H1 (cell line): ENCODE data around the gene SI. TPM values are rescaled to one million over a fixed set of nuclear protein-coding genes. Genes with fewer than 3 reads are reported as not detected.

Experiments used
- CTCF ChIA-PET: fragments of 300-600 bp; sonication (Branson Sonifier 250); formaldehyde crosslinking; loops from one replicate; lab custom pipeline; 2021; ENCODE audit not compliant: partially characterized antibody; lab: Charles Lee
- POLR2A ChIA-PET: fragments of 300-600 bp; sonication (Branson Sonifier 250); formaldehyde crosslinking; loops from one replicate; lab custom pipeline; 2021; ENCODE audit warnings: inconsistent platforms; ENCODE audit not compliant: partially characterized antibody; lab: Charles Lee
- DNase-seq, 2 experiments: peaks; one replicate each; pipeline versions ENCODE4 v3.0.0 to v3.0.0-alpha.2; 2010 to 2022; ENCODE audit warnings: low spot score in 2 of 2, low read depth in 1 of 2, mixed read lengths in 1 of 2
- FAIRE-seq: peaks from 2 replicates; lab custom pipeline; 2011; peaks lifted over from hg19 to GRCh38; lab: Jason Lieb, UNC
- H2AFZ ChIP-seq: 2 replicates; pipeline ENCODE4 v1.8.1; 2012; ENCODE audit warnings: low read length, inconsistent platforms
- H2AK5ac ChIP-seq: 2 replicates; pipeline ENCODE4 v1.6.1; 2013; ENCODE audit warnings: low read depth, low read length
- H2BK120ac ChIP-seq: replicated peaks from 2 replicates; pipeline ENCODE3; 2013; ENCODE audit warnings: low read depth, low read length, inconsistent platforms
- H2BK12ac ChIP-seq: 2 replicates; pipeline ENCODE4 v1.6.1; 2013; ENCODE audit warnings: low read depth, low read length
- H2BK15ac ChIP-seq: 2 replicates; pipeline ENCODE4 v1.6.1; 2013; ENCODE audit warnings: low read length
- H2BK20ac ChIP-seq: 2 replicates; pipeline ENCODE4 v1.6.1; 2013; ENCODE audit warnings: low read length
- H2BK5ac ChIP-seq: 2 replicates; pipeline ENCODE4 v1.6.1; 2013; ENCODE audit warnings: low read depth, low read length
- H3K14ac ChIP-seq: 2 replicates; pipeline ENCODE4 v1.6.1; 2013; ENCODE audit warnings: inconsistent platforms; ENCODE audit not compliant: insufficient read length
- H3K18ac ChIP-seq: 2 replicates; pipeline ENCODE4 v1.6.1; 2013; ENCODE audit warnings: low read length; ENCODE audit errors: extremely low read depth
- H3K23ac ChIP-seq: 2 replicates; pipeline ENCODE4 v1.6.1; 2013; ENCODE audit warnings: inconsistent platforms; ENCODE audit not compliant: insufficient read length
- H3K23me2 ChIP-seq: 2 replicates; pipeline ENCODE4 v1.6.1; 2013; ENCODE audit warnings: low read depth, low read length
- H3K27ac ChIP-seq: 2 replicates; pipeline ENCODE4 v1.6.1; 2011; ENCODE audit warnings: low read depth, low read length, inconsistent platforms
- H3K27me3 ChIP-seq, 4 experiments: replicated peaks in 1 of 4; 1 replicate in 1 of 4; 2 replicates in 3 of 4; pipeline versions ENCODE4 v1.6.1 to v1.8.1; 2011 to 2013; ENCODE audit warnings: low read length in 3 of 4, mild to moderate bottlenecking in 3 of 4, inconsistent platforms in 2 of 4, mixed read lengths in 2 of 4, moderate library complexity in 1 of 4; ENCODE audit not compliant: control insufficient read depth in 3 of 4, insufficient read depth in 3 of 4; ENCODE audit errors: extremely low read depth in 1 of 4
- H3K36me3 ChIP-seq, 4 experiments: 2 replicates each; pipeline versions ENCODE4 v1.6.1 to v1.8.1; 2011 to 2013; ENCODE audit warnings: mild to moderate bottlenecking in 4 of 4, low read length in 3 of 4, moderate library complexity in 2 of 4, control low read depth in 1 of 4, inconsistent platforms in 1 of 4; ENCODE audit not compliant: insufficient read depth in 4 of 4, control insufficient read depth in 2 of 4
- H3K4ac ChIP-seq: replicated peaks from 2 replicates; pipeline ENCODE3; 2013; ENCODE audit warnings: low read length, low read depth, mixed read lengths, inconsistent platforms; ENCODE audit not compliant: insufficient read length
- H3K4me1 ChIP-seq, 4 experiments: replicated peaks in 1 of 4; 1 replicate in 1 of 4; 2 replicates in 3 of 4; pipeline versions ENCODE4 v1.6.1 to v1.8.1; 2011 to 2013; ENCODE audit warnings: low read length in 3 of 4, inconsistent platforms in 2 of 4, mixed read lengths in 1 of 4; ENCODE audit not compliant: insufficient read depth in 4 of 4, control insufficient read depth in 3 of 4
- H3K4me2 ChIP-seq, 2 experiments: 2 replicates each; pipeline versions ENCODE4 v1.6.1 to v1.8.1; 2011 to 2013; ENCODE audit warnings: low read depth in 2 of 2, low read length in 2 of 2, control low read depth in 1 of 2, inconsistent platforms in 1 of 2, mild to moderate bottlenecking in 1 of 2; ENCODE audit not compliant: insufficient read depth in 1 of 2
- H3K4me3 ChIP-seq, 4 experiments: fragments of 200-600, 300-600 bp in 1 of 4; sonication (generic), shearing (Covaris generic), sonication (Bioruptor Twin) in 1 of 4; 2 replicates each; pipeline versions ENCODE4 v1.5.1 to v1.8.1; 2011 to 2016; ENCODE audit warnings: low read length in 4 of 4, low read depth in 3 of 4, control low read depth in 2 of 4, inconsistent platforms in 2 of 4, mild to moderate bottlenecking in 2 of 4, mixed read lengths in 1 of 4, moderate library complexity in 1 of 4; ENCODE audit not compliant: insufficient read depth in 2 of 4; ENCODE audit errors: extremely low read depth in 1 of 4
- H3K56ac ChIP-seq: replicated peaks from 2 replicates; pipeline ENCODE3; 2013; ENCODE audit warnings: low read depth, mild to moderate bottlenecking, mixed read lengths, low read length, inconsistent platforms; ENCODE audit not compliant: insufficient read length
- H3K79me1 ChIP-seq: 2 replicates; pipeline ENCODE4 v1.6.1; 2013; ENCODE audit warnings: low read depth, low read length, control low read depth
- H3K79me2 ChIP-seq, 2 experiments: 2 replicates each; pipeline versions ENCODE4 v1.6.1 to v1.8.1; 2012 to 2013; ENCODE audit warnings: low read length in 2 of 2, mild to moderate bottlenecking in 2 of 2, inconsistent platforms in 1 of 2; ENCODE audit not compliant: insufficient read depth in 2 of 2, control insufficient read depth in 1 of 2
- H3K9ac ChIP-seq, 4 experiments: replicated peaks in 1 of 4; 1 replicate in 1 of 4; 2 replicates in 3 of 4; pipeline versions ENCODE4 v1.6.1 to v1.8.1; 2011 to 2013; ENCODE audit warnings: low read depth in 3 of 4, low read length in 3 of 4, control low read depth in 2 of 4, mild to moderate bottlenecking in 2 of 4, moderate library complexity in 2 of 4, inconsistent platforms in 1 of 4; ENCODE audit errors: extremely low read depth in 1 of 4
- H3K9me3 ChIP-seq, 2 experiments: 2 replicates each; pipeline versions ENCODE4 v1.6.1 to v1.8.1; 2012 to 2013; ENCODE audit warnings: mild to moderate bottlenecking in 2 of 2, moderate library complexity in 2 of 2, control low read depth in 1 of 2, inconsistent platforms in 1 of 2, low read depth in 1 of 2, low read length in 1 of 2, mixed read lengths in 1 of 2; ENCODE audit not compliant: insufficient read depth in 2 of 2
- H4K20me1 ChIP-seq, 2 experiments: replicated peaks in 1 of 2; 2 replicates each; pipeline versions ENCODE3 to v1.8.1; 2011 to 2013; ENCODE audit warnings: inconsistent platforms in 2 of 2, low read length in 2 of 2, mild to moderate bottlenecking in 1 of 2; ENCODE audit not compliant: insufficient read depth in 2 of 2, control insufficient read depth in 1 of 2
- H4K5ac ChIP-seq: 2 replicates; pipeline ENCODE4 v1.6.1; 2013; ENCODE audit warnings: low read length, low read depth, mixed read lengths, inconsistent platforms; ENCODE audit not compliant: insufficient read length
- H4K8ac ChIP-seq: 2 replicates; pipeline ENCODE4 v1.8.0; 2013; ENCODE audit warnings: mild to moderate bottlenecking, moderate library complexity, low read length, inconsistent platforms; ENCODE audit not compliant: insufficient read depth; ENCODE audit errors: extremely low read depth
- H4K91ac ChIP-seq: replicated peaks from 2 replicates; pipeline ENCODE3; 2013; ENCODE audit warnings: low read length, mixed read lengths, inconsistent platforms; ENCODE audit not compliant: insufficient read length
- CBX5 ChIP-seq: fragments of 300-800, 300-1000 bp; sonication (generic); IDR thresholded peaks from 2 replicates; pipeline ENCODE4 v1.7.1; 2016; ENCODE audit warnings: antibody characterized with exemption, low read length, low read depth
- CHD1 ChIP-seq: IDR thresholded peaks from 2 replicates; pipeline ENCODE4 v1.6.1; 2012; ENCODE audit warnings: low read depth, low read length, improper control_type of control experiment
- HDAC2 ChIP-seq, 2 experiments: fragments of 300-600 bp in 1 of 2; sonication (generic) in 1 of 2; IDR thresholded peaks; 2 replicates each; pipeline ENCODE4 v1.6.1; 2011 to 2012; ENCODE audit warnings: low read depth in 2 of 2, low read length in 2 of 2, mild to moderate bottlenecking in 2 of 2, moderate library complexity in 2 of 2, borderline replicate concordance in 1 of 2, inconsistent platforms in 1 of 2
- JUND ChIP-seq: IDR thresholded peaks from 2 replicates; pipeline ENCODE4 v1.6.1; 2011; ENCODE audit warnings: mild to moderate bottlenecking, improper control_type of control experiment, low read length
- KDM4A ChIP-seq: IDR thresholded peaks from one replicate; pipeline ENCODE4 v1.7.1; 2012; ENCODE audit warnings: low read depth, mild to moderate bottlenecking, moderate library complexity, low read length, inconsistent platforms; ENCODE audit not compliant: severe bottlenecking
- POLR2A ChIP-seq, 2 experiments: IDR thresholded peaks; 1 replicate in 1 of 2; 2 replicates in 1 of 2; pipeline ENCODE4 v1.6.1; 2011; ENCODE audit warnings: low read depth in 2 of 2, low read length in 2 of 2, mild to moderate bottlenecking in 2 of 2; ENCODE audit errors: control extremely low read depth in 1 of 2
- RNF2 ChIP-seq: fragments of 200-900, 300-1000 bp; sonication (generic); IDR thresholded peaks from 2 replicates; pipeline ENCODE4 v1.7.1; 2016; ENCODE audit warnings: borderline replicate concordance, low read depth, mild to moderate bottlenecking, antibody characterized with exemption, low read length; ENCODE audit not compliant: poor library complexity, severe bottlenecking; ENCODE audit errors: missing control alignments
- SIRT6 ChIP-seq: IDR thresholded peaks from one replicate; pipeline ENCODE4 v1.7.1; 2012; ENCODE audit warnings: low read length, inconsistent platforms
- SIX5 ChIP-seq: IDR thresholded peaks from 2 replicates; pipeline ENCODE4 v1.6.1; 2011; ENCODE audit warnings: mild to moderate bottlenecking, low read depth, low read length
- SP4 ChIP-seq: IDR thresholded peaks from 2 replicates; pipeline ENCODE4 v1.6.1; 2012; ENCODE audit warnings: low read length, inconsistent platforms
- WGBS, 2 experiments: shearing (Covaris generic) in 1 of 2; methylation state at CpG; one replicate each; pipeline versions ENCODE4 v1.1.6 to v1.1.7; 2013 to 2015; ENCODE audit warnings: low lambda C conversion rate in 2 of 2, mixed read lengths in 2 of 2, inconsistent platforms in 1 of 2, low coverage in 1 of 2, missing lambda C conversion rate in 1 of 2; ENCODE audit not compliant: insufficient replicate concordance in 2 of 2, insufficient coverage in 1 of 2, insufficient read length in 1 of 2; ENCODE audit errors: extremely low coverage in 1 of 2, missing lambda C conversion rate in 1 of 2; 5-methylcytosine and 5-hydroxymethylcytosine counted together
- polyA plus RNA-seq, 7 experiments: library from polyadenylated mRNA; depleted of rRNA in 3 of 7; stranded (reverse) in 5 of 7; unstranded in 2 of 7; fragments of >200 nt in 5 of 7; fragments of 200-250 nt in 2 of 7; gene quantifications; 1 replicate in 5 of 7; 2 replicates in 1 of 7; 4 replicates in 1 of 7; pipeline versions ENCODE4 v1.2.1 to v1.2.3, GENCODE V29; 2011 to 2013; ENCODE audit warnings: missing spikeins in 2 of 7, mixed read lengths in 2 of 7
- total RNA-seq: library from RNA; stranded (reverse); fragmentation: NEBNext Ultra II Directional; extraction: Animal tissue kit (Norgen Biotek cat#: 25700); gene quantifications from 2 replicates; pipeline ENCODE4 v1.2.1, GENCODE V29; 2021
- TF ChIP-seq, protein P1 (sequence below): IDR thresholded peaks from 2 replicates; pipeline ENCODE4 v1.6.1; 2011; ENCODE audit warnings: low read length, improper control_type of control experiment

Gene SI
- total and polyA plus RNA-seq, 2 of the 8 experiments (the other 6 are each of a cell fraction or from before 2014, with no cell fraction given), result not detected

- Histone ChIP-seq H2AFZ (no peak overlapping the region), H3K9me3 (peaks cover 5 to 8% of the 10 kb centered on the region in 2 experiments; a peak in 3 of 4 replicates), H3K56ac (no peak overlapping the region), H3K36me3 (no peaks in the 10 kb centered on the region), H3K23ac (no peak overlapping the region), H2BK120ac (no peak overlapping the region), H3K4ac (no peak overlapping the region), H3K4me2 (no peak overlapping the region), H4K20me1 (no peaks in the 10 kb centered on the region), H3K18ac (no peak overlapping the region), H2BK5ac (no peak overlapping the region), H2BK12ac (no peak overlapping the region), H2BK20ac (no peak overlapping the region), H3K4me3 (no peak overlapping the region), H3K23me2 (no peaks in the 10 kb centered on the region), H3K4me1 (peaks cover 0 to 3% (median 0%) of the 10 kb centered on the region in 4 experiments; a peak in 1 of 7 replicates), H3K27me3 (no peaks in the 10 kb centered on the region)
- no peak for DNase-seq
- CTCF ChIA-PET, result no interaction called here
- TF ChIP-seq SIRT6 (no peak), KDM4A (no peak), HDAC2 (IDR thresholded peaks at IDR 0.05; ENCODE audit: borderline replicate concordance in 1 of 2, low read depth in 2 of 2, low read length in 2 of 2) (no peak), SP4 (no peak), CBX5 (no peak), POLR2A (IDR thresholded peaks at IDR 0.05; ENCODE audit: control extremely low read depth in 1 of 2, low read depth in 2 of 2, low read length in 2 of 2) (no peak), RNF2 (no peak), CHD1 (no peak), JUND (no peak), SIX5 (no peak)
- TF ChIP-seq, protein P1, sequence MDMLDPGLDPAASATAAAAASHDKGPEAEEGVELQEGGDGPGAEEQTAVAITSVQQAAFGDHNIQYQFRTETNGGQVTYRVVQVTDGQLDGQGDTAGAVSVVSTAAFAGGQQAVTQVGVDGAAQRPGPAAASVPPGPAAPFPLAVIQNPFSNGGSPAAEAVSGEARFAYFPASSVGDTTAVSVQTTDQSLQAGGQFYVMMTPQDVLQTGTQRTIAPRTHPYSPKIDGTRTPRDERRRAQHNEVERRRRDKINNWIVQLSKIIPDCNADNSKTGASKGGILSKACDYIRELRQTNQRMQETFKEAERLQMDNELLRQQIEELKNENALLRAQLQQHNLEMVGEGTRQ, result no peak
- TF ChIP-seq, all 59 proteins: peak for 0
- 100% methylated on average over 1 of the region's 1 CpG; no CpG with 5 or more reads in 1 of the 2 experiments for WGBS, 2 experiments
- Histone ChIP-seq H4K91ac (no peak overlapping the region), H3K79me2 (no peaks in the 10 kb centered on the region), H3K14ac (no peak overlapping the region), H3K27ac (no peak overlapping the region), H2AK5ac (no peak overlapping the region), H3K9ac (no peak overlapping the region), H4K8ac (no peak overlapping the region), H3K79me1 (no peaks in the 10 kb centered on the region), H2BK15ac (no peak overlapping the region), H4K5ac (peak overlapping the region; percentile 62)
- FAIRE-seq, result no peak
- POLR2A ChIA-PET, result no interaction called here
Observed at GRCh38 chr3:164940745-164941144, 137.6 kb downstream of the SI start.
